GM23338 (cell line): ENCODE data around the gene ANXA8L1. TPM values are rescaled to one million over a fixed set of nuclear protein-coding genes. Genes with fewer than 3 reads are reported as not detected.
"Not testable (repeated sequence)": the region's sequence is repeated elsewhere in the genome, so short reads cannot be mapped to it uniquely, and the experiment has no call there.

Experiments used
- ATAC-seq: fragments of 200-7000 bp; cut with Tn5 transposase; 3 replicates; pipeline ENCODE4 v1.9.1; 2020
- DNase-seq: peaks from one replicate; pipeline ENCODE4 v3.0.0-alpha.2; 2015; ENCODE audit warnings: low spot score
- H2AFZ ChIP-seq: fragments of 200-600 bp; sonication (generic); 2 replicates; pipeline ENCODE4 v1.8.0; 2016; ENCODE audit warnings: antibody characterized with exemption, mild to moderate bottlenecking, moderate library complexity
- H3F3A ChIP-seq: fragments of 200-600 bp; sonication (generic); replicated peaks from 2 replicates; pipeline ENCODE4 v1.8.0; 2017; ENCODE audit warnings: antibody characterized with exemption, mixed run types, low read depth
- H3K27ac ChIP-seq: fragments of 200-600 bp; sonication (generic); 2 replicates; pipeline ENCODE4 v1.6.1; 2016; ENCODE audit warnings: low read depth
- H3K27me3 ChIP-seq: fragments of 200-600 bp; sonication (generic); 2 replicates; pipeline ENCODE4 v1.8.0; 2016; ENCODE audit warnings: mild to moderate bottlenecking, mixed run types, moderate library complexity; ENCODE audit not compliant: insufficient read depth
- H3K36me3 ChIP-seq: fragments of 200-600 bp; sonication (generic); 2 replicates; pipeline ENCODE4 v1.8.0; 2016; ENCODE audit warnings: mild to moderate bottlenecking; ENCODE audit not compliant: insufficient read depth
- H3K4me1 ChIP-seq: fragments of 200-600 bp; sonication (generic); 2 replicates; pipeline ENCODE4 v1.8.0; 2016; ENCODE audit warnings: mild to moderate bottlenecking, moderate library complexity; ENCODE audit not compliant: insufficient read depth
- H3K4me2 ChIP-seq: fragments of 200-600 bp; sonication (generic); 2 replicates; pipeline ENCODE4 v1.7.1; 2017; ENCODE audit warnings: mixed run types
- H3K4me3 ChIP-seq: fragments of 200-600 bp; sonication (generic); 2 replicates; pipeline ENCODE4 v1.6.1; 2016; ENCODE audit warnings: mixed run types
- H3K79me2 ChIP-seq: fragments of 200-600 bp; sonication (generic); replicated peaks from 2 replicates; pipeline ENCODE4 v1.8.0; 2017; ENCODE audit warnings: mild to moderate bottlenecking; ENCODE audit not compliant: insufficient read depth
- H3K9me2 ChIP-seq: fragments of 200-600 bp; sonication (generic); 2 replicates; pipeline ENCODE4 v1.8.0; 2017; ENCODE audit not compliant: insufficient read depth
- H4K20me1 ChIP-seq: fragments of 200-600 bp; sonication (generic); replicated peaks from 2 replicates; pipeline ENCODE4 v1.8.0; 2017; ENCODE audit warnings: mild to moderate bottlenecking; ENCODE audit not compliant: insufficient read depth
- H3K27ac Mint-ChIP-seq: 2 replicates; pipeline ENCODE4 v1.8.0; 2020; ENCODE audit warnings: inconsistent platforms, mild to moderate bottlenecking, moderate library complexity, mixed read lengths
- H3K27me3 Mint-ChIP-seq: 3 replicates; pipeline ENCODE4 v1.8.0; 2022; ENCODE audit warnings: low read depth, mild to moderate bottlenecking, moderate library complexity, mixed read lengths, inconsistent platforms; ENCODE audit not compliant: insufficient read depth, poor library complexity
- H3K36me3 Mint-ChIP-seq: 3 replicates; pipeline ENCODE4 v1.8.0; 2021; ENCODE audit warnings: low read depth, mild to moderate bottlenecking, inconsistent platforms, moderate library complexity, mixed read lengths
- H3K4me1 Mint-ChIP-seq: 3 replicates; pipeline ENCODE4 v1.8.0; 2020; ENCODE audit warnings: mild to moderate bottlenecking, inconsistent platforms, mixed read lengths
- H3K4me3 Mint-ChIP-seq: 3 replicates; pipeline ENCODE4 v1.8.0; 2021; ENCODE audit warnings: moderate library complexity, mild to moderate bottlenecking, inconsistent platforms, mixed read lengths
- H3K9me3 Mint-ChIP-seq: 3 replicates; pipeline ENCODE4 v1.8.0; 2020; ENCODE audit warnings: moderate library complexity, mild to moderate bottlenecking, inconsistent platforms, mixed read lengths
- polyA plus RNA-seq: library from polyadenylated mRNA; unstranded; fragments of >200 nt; fragmentation: Nextera tagmentation; extraction: Ambion mirVana; gene quantifications from 2 replicates; pipeline ENCODE4 v1.2.1, GENCODE V29; 2016
- total RNA-seq: library from RNA; depleted of rRNA; stranded (reverse); fragments of >200 nt; shearing (Covaris generic); gene quantifications from 2 replicates; pipeline ENCODE4 v1.2.3, GENCODE V29; 2014

ANXA8L1 gene
- total and polyA plus RNA-seq, 2 experiments from 2014 or later, result not detected

GRCh38 chr10:46412665-46413064, 37.1 kb downstream of the ANXA8L1 start:
- not testable (repeated sequence) for H4K20me1 ChIP-seq

GRCh38 chr10:46415291-46415690, 39.7 kb downstream of the ANXA8L1 start:
- not testable (repeated sequence) for H3K27me3 Mint-ChIP-seq, H3K4me3 ChIP-seq, H3K27ac ChIP-seq, H3K36me3 ChIP-seq, H3K27me3 ChIP-seq, H3K9me2 ChIP-seq, H3K4me3 Mint-ChIP-seq, H3K27ac Mint-ChIP-seq, H4K20me1 ChIP-seq, H3F3A ChIP-seq, H3K4me1 Mint-ChIP-seq, H3K9me3 Mint-ChIP-seq, H2AFZ ChIP-seq, H3K4me2 ChIP-seq, H3K79me2 ChIP-seq, ATAC-seq, H3K4me1 ChIP-seq, H3K36me3 Mint-ChIP-seq, DNase-seq

More at GRCh38 chr10:46412665-46413064, 37.1 kb downstream of the ANXA8L1 start:
- not testable (repeated sequence) for H3K9me2 ChIP-seq, H3K9me3 Mint-ChIP-seq, H3K27ac ChIP-seq, H3K4me1 ChIP-seq, H3K4me3 ChIP-seq, H3K36me3 Mint-ChIP-seq, H2AFZ ChIP-seq, H3K36me3 ChIP-seq, H3F3A ChIP-seq, H3K79me2 ChIP-seq, H3K27me3 Mint-ChIP-seq, H3K27ac Mint-ChIP-seq, DNase-seq, H3K4me2 ChIP-seq, H3K4me3 Mint-ChIP-seq, H3K4me1 Mint-ChIP-seq, ATAC-seq, H3K27me3 ChIP-seq

GRCh38 chr10:46418283-46418682, 42.7 kb downstream of the ANXA8L1 start:
- not testable (repeated sequence) for H3K79me2 ChIP-seq, H2AFZ ChIP-seq, H3K36me3 ChIP-seq, H3K27ac Mint-ChIP-seq, H3K27me3 Mint-ChIP-seq, H3K4me2 ChIP-seq, DNase-seq, H3K27me3 ChIP-seq, H3F3A ChIP-seq, H4K20me1 ChIP-seq, H3K27ac ChIP-seq, ATAC-seq, H3K9me3 Mint-ChIP-seq, H3K36me3 Mint-ChIP-seq, H3K9me2 ChIP-seq, H3K4me1 Mint-ChIP-seq, H3K4me3 Mint-ChIP-seq, H3K4me3 ChIP-seq, H3K4me1 ChIP-seq

- H3K27ac ChIP-seq, H3K9me2 ChIP-seq, DNase-seq, H3K27ac Mint-ChIP-seq, H3K36me3 Mint-ChIP-seq, H4K20me1 ChIP-seq, H3F3A ChIP-seq, H3K4me3 Mint-ChIP-seq, H2AFZ ChIP-seq, H3K27me3 ChIP-seq, H3K4me1 Mint-ChIP-seq, H3K4me3 ChIP-seq, H3K27me3 Mint-ChIP-seq, H3K4me1 ChIP-seq, H3K36me3 ChIP-seq, H3K79me2 ChIP-seq, H3K4me2 ChIP-seq, ATAC-seq, H3K9me3 Mint-ChIP-seq: not testable (repeated sequence)
Observed at GRCh38 chr10:46419570-46420379, 44.2 kb downstream of the ANXA8L1 start.

- not testable (repeated sequence) for H3K4me3 ChIP-seq, H3K4me2 ChIP-seq, H2AFZ ChIP-seq, H3K4me1 Mint-ChIP-seq, H3K27me3 Mint-ChIP-seq, H3F3A ChIP-seq, H3K27ac ChIP-seq, H3K4me1 ChIP-seq, H4K20me1 ChIP-seq, H3K9me3 Mint-ChIP-seq, ATAC-seq, H3K27ac Mint-ChIP-seq, H3K36me3 Mint-ChIP-seq, H3K27me3 ChIP-seq, H3K79me2 ChIP-seq, H3K36me3 ChIP-seq, H3K4me3 Mint-ChIP-seq, H3K9me2 ChIP-seq, DNase-seq
Observed at GRCh38 chr10:46423550-46423949, 48.0 kb downstream of the ANXA8L1 start.

GRCh38 chr10:46440942-46441341, 65.4 kb downstream of the ANXA8L1 start:
- not testable (repeated sequence) for H3K36me3 Mint-ChIP-seq, H3K4me1 ChIP-seq, H3K9me2 ChIP-seq, H4K20me1 ChIP-seq, H3K27ac ChIP-seq, H3K27me3 ChIP-seq, H3K4me3 ChIP-seq, H3K9me3 Mint-ChIP-seq, H3K27ac Mint-ChIP-seq, H3K36me3 ChIP-seq, H3K79me2 ChIP-seq, H3K27me3 Mint-ChIP-seq, H3K4me1 Mint-ChIP-seq, DNase-seq, H3K4me3 Mint-ChIP-seq, ATAC-seq, H3F3A ChIP-seq, H2AFZ ChIP-seq, H3K4me2 ChIP-seq
